Measurements from ENCODE around the gene COQ2.

GRCh38 chr4:83269256-83269655 is 15.3 kb downstream of the COQ2 start:
- TF ChIP-seq EZH2phosphoT487 (IDR thresholded peaks at IDR 0.05; ENCODE audit: insufficient read depth, low read depth) (no peak), EZH2 (IDR thresholded peaks at IDR 0.05; ENCODE audit: insufficient read depth, poor library complexity, severe bottlenecking) (no peak)
